Left lobe of liver (tissue), 2 donors: ENCODE results near the gene EIF4A3. TPM values are rescaled to one million over a fixed set of nuclear protein-coding genes. Genes with fewer than 3 reads are reported as not detected.
A peak's percentile ranks its signal among the peaks of the same experiment; 100 is the strongest.

Experiments
- ATAC-seq: fragments of 200-7000 bp; cut with Tn5 transposase; one replicate; pipeline ENCODE4 v1.9.1; 2020; ENCODE audit warnings: mild to moderate bottlenecking, moderate library complexity
- DNase-seq: peaks from one replicate; pipeline ENCODE4 v3.0.0-alpha.2; 2020; ENCODE audit warnings: low spot score
- total RNA-seq: library from RNA; stranded (reverse); gene quantifications from one replicate; pipeline ENCODE4 v1.2.1, GENCODE V29; 2021
- donor health status: DM: no; HTN: no; CAD: no; lungs with moderate emphysema.
- donor health status: DM: no; HTN: yes; CAD: no.

Gene EIF4A3
- total RNA-seq, 1 donor from 2014 or later, result 21.8 TPM

GRCh38 chr17:80138856-80139426 lies 8.0 kb downstream of the EIF4A3 start:
- ATAC-seq (no peak), DNase-seq (no peak)

- no peak for DNase-seq
- no peak for ATAC-seq
These were observed 9.8 kb downstream of the EIF4A3 start for GRCh38 chr17:80137131-80137530.

GRCh38 chr17:80133626-80133970 lies 13.3 kb downstream of the EIF4A3 start:
- no peak for ATAC-seq
- no peak for DNase-seq

DNA sequence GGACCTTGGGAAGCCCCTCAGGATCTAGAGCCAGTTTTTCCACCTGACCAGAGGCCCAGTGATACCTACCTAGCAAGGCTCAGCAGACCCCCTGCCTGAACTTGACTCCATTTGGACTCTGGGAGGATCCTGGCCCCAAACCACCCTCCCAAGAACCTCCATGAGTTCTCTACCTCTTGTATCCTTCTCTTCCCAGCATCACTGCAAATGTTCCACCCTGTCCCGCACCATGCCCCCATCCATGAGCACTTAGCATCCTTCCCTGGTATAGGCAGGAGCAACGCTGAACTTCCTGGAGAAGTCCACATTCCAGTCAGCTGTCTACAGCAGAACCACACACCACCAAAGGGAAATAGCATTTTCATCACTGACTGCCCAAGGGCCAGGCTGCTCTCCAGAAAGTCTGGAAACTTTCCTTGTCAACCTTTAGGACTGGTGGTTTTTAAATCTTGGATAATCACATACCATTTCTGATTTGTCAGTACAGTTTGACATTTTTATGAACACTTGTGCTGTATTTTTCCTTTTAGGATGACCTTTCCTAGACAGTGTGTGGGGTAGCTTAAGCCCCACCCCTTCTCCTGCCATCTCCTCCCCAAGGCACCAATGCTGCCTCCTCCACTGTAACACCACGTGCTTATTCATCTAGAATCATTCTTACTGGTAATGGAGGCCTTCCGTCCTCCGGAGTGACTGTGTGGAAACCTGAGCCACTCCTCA lies 13.9 kb downstream of the EIF4A3 start:
- DNase-seq (no peak), ATAC-seq (no peak)

DNA sequence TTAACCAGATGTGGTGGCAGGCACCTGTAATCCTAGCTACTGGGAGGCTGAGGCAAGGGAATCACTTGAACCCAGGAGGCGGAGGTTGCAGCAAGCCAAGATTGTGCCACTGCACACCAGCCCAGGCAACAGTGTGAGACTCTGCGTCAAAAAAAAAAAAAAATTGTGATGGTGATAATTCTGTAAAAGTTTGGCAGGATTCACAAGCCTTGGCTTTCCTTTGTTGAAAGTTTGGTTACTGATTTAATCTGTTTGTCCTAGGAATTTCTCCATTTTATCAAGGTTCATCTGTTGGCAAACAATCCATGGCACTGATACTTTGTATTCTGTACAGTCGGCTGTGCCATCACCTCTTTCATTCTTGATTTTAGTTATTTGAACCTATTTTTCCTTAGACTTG lies 15.9 kb downstream of the EIF4A3 start:
- no peak for DNase-seq

DNA sequence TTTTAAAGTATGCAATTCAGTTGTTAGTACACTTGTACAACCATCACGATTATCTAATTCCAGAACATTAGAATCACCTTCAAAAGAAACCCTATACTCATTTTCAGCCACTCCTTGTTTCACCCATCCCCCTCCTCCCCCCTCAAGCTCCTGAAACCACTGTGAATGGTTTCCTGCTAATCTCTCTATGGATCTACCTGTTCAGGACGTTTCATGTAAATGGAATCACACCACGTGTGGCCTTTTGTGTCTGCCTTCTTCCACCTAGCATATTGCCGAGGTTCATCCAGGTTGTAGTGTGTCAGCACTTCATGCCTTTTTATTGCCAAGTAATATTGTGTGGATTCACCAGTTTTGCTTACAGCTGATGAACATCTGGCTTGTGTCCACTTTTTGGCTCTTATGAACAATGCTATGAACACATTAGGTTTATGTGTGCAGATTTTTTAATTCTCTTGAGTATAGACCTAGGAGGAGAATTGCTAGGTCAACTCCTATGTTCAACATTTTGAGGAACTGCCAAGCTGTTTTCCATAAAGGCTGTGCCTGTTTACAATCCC lies 17.8 kb downstream of the EIF4A3 start:
- DNase-seq, result no peak
- ATAC-seq, result no peak

More for the DNA sequence above, 15.9 kb downstream of the EIF4A3 start:
- ATAC-seq, result peak; percentile 85

- no peak for ATAC-seq
These were observed 20.5 kb downstream of the EIF4A3 start for GRCh38 chr17:80126449-80126715.

GRCh38 chr17:80125656-80126448 lies 21.1 kb downstream of the EIF4A3 start:
- DNase-seq, result no peak

More at GRCh38 chr17:80126449-80126715, 20.5 kb downstream of the EIF4A3 start:
- no peak for DNase-seq

GRCh38 chr17:80124351-80124981 lies 22.5 kb downstream of the EIF4A3 start:
- ATAC-seq (peak; percentile 72), DNase-seq (no peak)

More at GRCh38 chr17:80125656-80126448, 21.1 kb downstream of the EIF4A3 start:
- ATAC-seq, result no peak

- no peak for ATAC-seq
- DNase-seq, result no peak
These were observed 23.1 kb downstream of the EIF4A3 start for GRCh38 chr17:80123791-80124190.

DNA sequence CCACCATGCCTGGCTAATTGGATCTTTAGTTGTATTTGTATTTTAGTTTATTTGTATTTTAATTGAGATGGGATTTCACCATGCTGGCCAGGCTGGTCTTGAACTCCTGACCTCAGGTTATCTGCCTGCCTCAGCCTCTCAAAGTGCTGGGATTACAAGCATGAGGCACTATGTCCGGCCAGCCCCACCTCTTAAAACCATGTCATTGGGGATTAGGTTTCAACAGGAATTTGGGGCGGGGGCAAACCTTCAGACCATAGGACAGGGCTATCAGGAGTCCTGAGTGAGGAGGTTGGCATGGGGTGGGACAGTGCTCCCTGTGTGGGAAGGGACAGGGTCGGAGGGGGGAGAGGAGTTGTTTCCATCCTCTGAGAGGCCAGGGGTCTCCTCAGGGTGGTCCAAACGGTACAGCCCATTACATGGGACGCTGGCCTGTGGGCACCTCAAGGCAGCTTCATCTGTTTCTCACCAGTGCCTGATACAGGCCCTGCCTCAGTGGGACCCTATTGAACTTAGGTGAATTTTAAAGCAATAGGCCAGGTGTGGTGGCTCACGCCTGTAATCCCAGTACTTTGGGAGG lies 23.9 kb downstream of the EIF4A3 start:
- DNase-seq (no peak), ATAC-seq (no peak)

DNA sequence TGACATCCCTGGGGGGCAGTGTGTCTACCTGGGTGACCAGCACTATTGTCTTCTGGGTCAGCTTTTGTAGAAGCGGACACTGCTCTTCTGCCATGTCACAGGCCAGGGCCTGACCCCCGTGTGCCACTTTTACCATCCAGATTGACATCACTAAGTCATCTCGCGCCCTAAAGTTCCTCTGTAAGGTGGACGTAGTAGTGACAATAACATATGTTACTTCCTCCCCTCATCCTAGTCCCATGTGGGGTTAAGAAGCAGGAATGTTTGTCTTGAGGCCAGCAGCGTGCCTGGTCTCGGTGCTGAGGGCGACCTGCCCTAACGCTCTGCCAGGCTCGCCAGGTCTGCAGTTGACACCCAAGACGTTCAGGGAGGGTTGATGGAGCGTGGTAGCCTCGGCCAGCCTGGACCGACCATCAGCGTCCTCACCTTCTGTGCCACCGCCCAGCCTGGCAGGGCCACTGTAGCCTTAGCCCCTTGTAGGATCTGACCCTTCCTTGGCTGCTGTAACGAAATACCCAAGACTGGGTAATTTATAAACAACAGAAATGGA lies 24.8 kb downstream of the EIF4A3 start:
- DNase-seq, result no peak
- ATAC-seq, result no peak

DNA sequence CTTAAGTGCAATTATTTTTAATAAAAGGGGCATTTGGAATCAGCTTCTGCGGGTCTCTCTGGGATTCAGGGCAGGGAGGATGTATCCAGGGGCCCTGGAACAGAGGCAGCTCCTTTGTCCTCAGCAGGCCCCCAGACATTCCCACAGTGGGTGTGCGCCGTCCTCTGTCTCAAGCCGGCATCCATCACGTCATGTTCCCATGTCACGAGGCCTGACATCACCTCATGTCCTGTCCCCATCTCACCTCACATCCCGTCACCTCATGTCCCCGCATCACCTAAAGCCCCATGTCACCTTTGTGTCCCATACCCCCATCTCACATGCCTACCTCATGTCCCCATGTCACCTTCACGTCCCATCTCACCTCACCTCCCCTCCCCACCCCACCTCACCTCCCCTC lies 27.1 kb downstream of the EIF4A3 start:
- ATAC-seq (no peak), DNase-seq (no peak)

- ATAC-seq (no peak), DNase-seq (no peak)
These were observed 27.6 kb downstream of the EIF4A3 start for GRCh38 chr17:80119271-80119791.

- no peak for DNase-seq
- ATAC-seq, result no peak
These were observed 28.2 kb downstream of the EIF4A3 start for GRCh38 chr17:80118601-80119270.

DNA sequence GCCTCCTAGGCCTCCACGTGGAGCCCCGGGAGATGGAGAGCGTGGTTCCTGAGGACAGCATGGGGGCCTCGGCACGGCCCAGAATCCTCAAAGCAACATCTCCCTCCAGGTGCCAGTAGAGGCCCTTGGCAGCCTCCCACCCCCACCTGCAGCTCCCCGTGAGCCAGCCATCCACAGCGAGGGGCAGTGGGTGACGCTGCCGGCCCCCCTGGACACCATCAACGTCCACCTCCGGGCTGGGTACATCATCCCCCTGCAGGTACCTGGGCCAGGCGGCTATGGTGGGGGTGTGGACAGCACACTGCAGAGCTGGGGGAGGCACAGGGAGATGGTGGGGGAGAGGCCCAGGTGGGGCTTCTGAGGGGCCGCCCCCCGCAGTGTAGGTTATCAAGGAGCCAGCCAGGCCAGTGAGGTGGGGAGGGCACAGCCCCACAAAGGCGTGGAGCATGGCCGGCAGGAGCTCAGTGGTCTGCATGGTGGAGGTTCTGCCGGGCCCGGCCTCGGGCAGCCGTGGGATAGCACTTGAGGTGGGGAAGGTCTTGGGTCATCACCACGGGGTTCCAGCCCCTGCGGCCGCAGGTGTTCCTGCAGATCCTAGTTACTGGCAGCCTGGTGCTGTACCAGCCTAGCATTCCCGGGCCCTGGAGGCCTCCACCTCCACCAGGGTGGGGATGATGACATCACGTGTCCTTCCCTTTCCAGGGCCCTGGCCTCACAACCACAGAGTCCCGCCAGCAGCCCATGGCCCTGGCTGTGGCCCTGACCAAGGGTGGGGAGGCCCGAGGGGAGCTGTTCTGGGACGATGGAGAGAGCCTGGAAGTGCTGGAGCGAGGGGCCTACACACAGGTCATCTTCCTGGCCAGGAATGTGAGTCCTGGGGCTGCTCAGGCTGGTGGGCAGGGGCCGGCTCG lies 29.2 kb downstream of the EIF4A3 start:
- DNase-seq (no peak), ATAC-seq (no peak)

DNA sequence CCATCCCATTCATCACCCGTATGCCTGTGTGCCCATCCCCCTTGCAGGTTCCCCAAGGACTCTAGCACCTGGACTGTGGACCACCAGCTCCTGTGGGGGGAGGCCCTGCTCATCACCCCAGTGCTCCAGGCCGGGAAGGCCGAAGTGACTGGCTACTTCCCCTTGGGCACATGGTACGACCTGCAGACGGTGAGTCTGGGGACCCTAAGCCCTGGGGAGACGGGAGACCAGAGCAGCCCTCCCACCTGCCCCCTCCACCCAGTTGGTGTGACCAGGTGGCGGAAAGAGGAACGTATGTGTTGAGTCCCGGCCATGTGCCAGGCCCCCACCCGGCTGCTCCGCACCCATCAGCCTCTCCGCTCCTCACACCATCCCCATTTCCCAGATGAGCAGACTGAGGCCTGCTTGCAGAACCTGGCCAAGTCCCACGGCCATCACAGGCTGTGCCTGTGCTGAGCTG lies 30.0 kb downstream of the EIF4A3 start:
- DNase-seq, result no peak
- ATAC-seq, result no peak

- no peak for ATAC-seq
- no peak for DNase-seq
These were observed 30.5 kb downstream of the EIF4A3 start for GRCh38 chr17:80116276-80116920.
